ENCODE results near the gene KCNH4.
A peak's percentile ranks its signal among the peaks of the same experiment; 100 is the strongest.
"Not testable (repeated sequence)": the region's sequence is repeated elsewhere in the genome, so short reads cannot be mapped to it uniquely, and the experiment has no call there.

KCNH4 gene

DNA sequence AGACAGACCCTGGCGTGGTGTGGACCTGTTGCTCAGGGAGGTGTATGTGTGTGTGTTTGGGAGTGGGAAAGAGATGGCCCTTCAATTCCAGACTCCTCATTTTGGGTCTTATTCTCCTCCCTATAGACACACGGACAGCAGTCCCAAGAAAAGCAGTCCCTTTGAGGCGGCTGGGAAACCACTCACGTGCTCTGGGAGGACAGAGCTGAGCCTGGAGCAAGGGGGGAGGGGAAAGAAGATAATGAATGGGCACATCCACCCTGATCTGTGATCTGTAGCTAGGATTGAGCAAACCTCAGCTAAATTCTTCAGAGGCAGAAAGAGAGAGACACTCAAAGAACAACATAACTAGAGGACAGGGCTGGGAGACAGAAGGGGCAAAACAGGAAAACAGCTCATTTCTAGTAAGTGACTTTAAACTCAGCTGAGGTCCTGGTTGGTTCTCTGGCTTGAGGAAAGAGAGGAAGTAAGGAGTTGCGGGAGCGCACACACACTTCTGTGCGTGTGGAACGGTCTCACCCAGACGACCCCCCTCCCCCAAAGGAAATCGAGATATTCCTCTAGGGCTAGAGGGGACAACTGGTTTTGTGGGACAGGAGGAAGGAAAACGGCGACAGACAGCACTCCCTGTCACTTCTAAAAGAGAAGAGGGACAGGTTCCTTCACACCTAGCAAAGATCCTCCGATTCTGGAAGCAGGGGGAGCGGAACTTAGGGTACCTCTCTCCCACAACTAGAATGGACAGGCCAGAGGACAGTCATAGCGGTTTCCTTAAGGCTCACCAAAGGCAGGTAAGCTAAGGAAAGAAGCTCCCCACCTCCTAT lies 26.8 kb downstream of the KCNH4 start:
- peak; percentile 33 for DNase-seq
- in situ Hi-C loops (cut with HindIII; ENCODE audit: low pct_ligation_motif_present, low pct_unique_long_range_greater_than_20kb, low sequenced_read_pairs): no loop called here

DNA sequence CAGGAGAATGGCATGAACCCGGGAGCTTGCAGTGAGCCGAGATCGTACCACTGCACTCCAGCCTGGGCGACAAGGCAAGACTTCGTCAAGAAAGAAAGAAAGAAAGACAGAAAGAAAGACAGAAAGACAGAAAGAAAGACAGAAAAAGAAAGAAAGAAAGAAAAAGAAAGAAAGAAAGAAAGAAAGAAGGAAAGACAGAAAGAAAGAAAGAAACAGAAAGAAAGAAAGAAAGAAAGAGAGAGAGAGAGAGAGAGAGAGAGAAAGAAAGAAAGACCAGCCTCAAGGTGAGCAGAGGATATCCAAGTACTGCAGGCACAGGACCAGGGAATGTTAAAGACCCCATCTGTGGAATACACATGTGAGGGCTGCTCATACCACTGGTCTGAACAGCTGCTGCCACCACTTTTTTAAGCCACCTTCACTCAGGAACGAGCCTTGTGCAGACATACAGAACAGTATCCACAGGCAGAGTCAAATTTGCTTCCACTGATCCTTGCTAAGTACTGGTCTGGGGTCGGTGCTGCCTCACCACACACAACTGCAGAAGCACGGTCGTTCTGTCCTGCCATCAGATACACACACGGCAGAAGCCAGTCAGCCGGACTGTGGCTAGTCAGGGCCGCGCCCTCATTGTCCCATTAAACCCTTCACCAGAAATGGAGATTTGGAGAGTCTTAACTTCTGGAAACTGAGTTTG lies 33.9 kb downstream of the KCNH4 start:
- DNase-seq: no peak
- in situ Hi-C loops (cut with HindIII; ENCODE audit: low pct_ligation_motif_present, low pct_unique_long_range_greater_than_20kb, low sequenced_read_pairs): no loop called here

DNA sequence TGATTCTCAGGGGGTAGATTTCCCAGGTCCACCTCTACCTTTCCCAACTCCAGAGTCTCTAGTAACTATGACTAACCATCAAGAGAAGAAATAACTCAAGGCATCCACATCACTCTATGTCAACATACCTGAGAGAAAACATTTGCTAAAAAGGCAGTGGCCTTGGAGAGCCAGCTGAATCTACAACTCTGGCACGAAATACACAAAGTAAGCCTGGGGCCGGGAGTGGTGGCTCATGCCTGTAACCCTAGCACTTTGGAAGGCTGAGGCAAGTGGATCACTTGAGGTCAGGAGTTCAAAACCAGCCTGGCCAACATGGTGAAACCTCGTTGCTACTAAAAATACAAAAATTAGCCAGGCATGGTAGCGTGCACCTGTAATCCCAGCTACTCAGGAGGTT lies 37.8 kb downstream of the KCNH4 start:
- DNase-seq; in situ Hi-C loops (cut with HindIII; ENCODE audit: low pct_ligation_motif_present, low pct_unique_long_range_greater_than_20kb, low sequenced_read_pairs): not testable (repeated sequence)

DNA sequence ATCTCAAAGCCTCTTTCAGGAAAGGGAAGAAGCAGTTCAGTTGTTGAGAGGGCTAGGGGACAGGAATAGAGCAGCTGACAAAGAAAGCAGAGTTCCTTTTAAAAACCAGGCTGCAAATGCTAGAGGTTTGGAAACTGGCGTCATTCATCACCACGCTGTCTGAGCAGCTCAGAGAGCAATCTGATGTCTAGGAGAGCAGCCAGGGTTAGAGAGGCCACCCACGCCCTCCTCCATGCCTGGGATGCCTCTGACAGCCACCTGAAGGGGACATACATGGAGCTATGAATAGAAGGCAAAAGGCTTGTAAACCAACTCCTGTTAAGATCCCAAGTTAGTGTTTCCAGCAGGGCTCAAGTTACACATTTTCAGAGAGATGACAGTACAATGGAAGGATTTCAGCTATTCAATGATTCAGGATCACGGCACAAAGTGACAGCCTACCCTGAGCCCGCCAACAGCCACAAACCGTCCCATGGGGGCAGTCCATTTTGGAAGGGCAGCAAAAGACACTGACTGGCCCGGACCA lies 38.5 kb downstream of the KCNH4 start:
- peak; percentile 48 for DNase-seq
- in situ Hi-C loops (cut with HindIII; ENCODE audit: low pct_ligation_motif_present, low pct_unique_long_range_greater_than_20kb, low sequenced_read_pairs): no loop called here

DNA sequence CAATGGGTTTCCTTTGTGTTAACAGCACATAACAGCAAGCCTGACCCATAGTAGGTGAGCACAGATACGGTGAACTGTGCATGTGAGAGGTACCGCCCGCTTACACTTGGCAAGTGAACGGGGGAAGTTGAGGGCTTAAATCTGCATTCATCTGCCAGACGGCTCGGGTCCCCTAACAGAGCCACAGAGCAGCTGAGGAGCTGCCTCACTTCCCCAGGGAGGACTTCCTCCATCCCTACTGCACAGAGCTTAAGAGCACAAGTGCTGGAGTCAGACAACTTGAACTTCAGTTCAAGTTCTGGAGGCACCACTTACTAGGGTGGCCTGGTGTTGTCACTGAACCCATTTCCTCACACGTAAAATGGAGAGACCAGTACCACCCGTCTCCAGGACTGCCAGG lies 39.6 kb downstream of the KCNH4 start:
- in situ Hi-C loops (cut with HindIII; ENCODE audit: low pct_ligation_motif_present, low pct_unique_long_range_greater_than_20kb, low sequenced_read_pairs): no loop called here

DNA sequence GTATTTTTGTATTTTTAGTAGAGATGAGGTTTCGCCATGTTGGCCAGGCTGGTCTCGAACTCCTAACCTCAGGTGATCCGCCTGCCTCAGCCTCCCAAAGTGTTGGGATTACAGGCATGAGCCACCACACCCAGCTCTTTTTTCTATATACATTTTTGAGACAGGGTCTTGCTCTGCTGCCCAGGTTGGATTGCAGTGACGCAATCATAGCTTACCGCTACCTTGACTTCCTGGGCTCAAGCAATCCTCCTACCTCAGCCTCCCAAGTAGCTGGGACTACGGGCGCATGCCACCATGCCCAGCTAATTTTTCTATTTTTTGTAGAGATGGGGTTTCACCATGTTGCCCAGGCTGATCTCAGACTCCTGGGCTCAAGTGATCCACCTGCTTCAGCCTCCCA lies 40.3 kb downstream of the KCNH4 start:
- DNase-seq; in situ Hi-C loops (cut with HindIII; ENCODE audit: low pct_ligation_motif_present, low pct_unique_long_range_greater_than_20kb, low sequenced_read_pairs): not testable (repeated sequence)

More for the DNA sequence above, 39.6 kb downstream of the KCNH4 start:
- DNase-seq: no peak

DNA sequence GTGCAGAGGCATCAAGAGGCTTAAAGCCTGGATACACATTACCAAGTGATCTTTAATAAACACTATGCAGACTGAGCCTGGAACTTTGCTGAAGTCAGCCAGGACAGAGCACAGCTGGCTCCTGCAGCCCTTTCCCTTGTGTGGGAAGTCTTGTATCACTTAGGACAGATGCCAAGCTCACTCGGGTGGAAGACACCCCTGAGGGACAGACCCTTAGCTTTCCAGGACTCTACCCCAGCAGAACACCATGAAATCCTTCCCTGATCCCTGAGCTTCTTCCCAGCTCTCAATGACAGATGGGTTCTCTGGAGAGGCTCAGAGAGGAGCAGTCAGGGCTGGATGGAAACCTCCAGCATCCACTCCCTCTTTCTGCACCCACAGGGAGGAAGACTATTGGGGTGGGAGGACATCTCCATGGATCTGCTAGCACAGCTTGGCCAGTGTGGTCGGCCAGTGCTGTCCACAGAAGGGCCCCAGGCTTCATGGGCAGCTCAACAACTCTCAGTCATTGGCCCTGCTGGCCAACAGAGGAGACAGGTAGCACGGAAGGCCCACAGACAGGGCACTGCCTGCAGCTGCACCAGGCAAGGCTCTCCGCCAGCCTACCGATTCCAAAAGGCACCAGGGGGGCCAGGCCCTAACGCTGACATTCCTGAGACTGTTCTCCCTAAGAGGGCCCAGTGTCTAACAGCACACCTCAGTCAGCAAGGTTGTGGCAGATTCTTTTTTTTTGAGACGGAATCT lies 42.0 kb downstream of the KCNH4 start:
- in situ Hi-C loops (cut with HindIII; ENCODE audit: low pct_ligation_motif_present, low pct_unique_long_range_greater_than_20kb, low sequenced_read_pairs): no loop called here
- no peak for DNase-seq

DNA sequence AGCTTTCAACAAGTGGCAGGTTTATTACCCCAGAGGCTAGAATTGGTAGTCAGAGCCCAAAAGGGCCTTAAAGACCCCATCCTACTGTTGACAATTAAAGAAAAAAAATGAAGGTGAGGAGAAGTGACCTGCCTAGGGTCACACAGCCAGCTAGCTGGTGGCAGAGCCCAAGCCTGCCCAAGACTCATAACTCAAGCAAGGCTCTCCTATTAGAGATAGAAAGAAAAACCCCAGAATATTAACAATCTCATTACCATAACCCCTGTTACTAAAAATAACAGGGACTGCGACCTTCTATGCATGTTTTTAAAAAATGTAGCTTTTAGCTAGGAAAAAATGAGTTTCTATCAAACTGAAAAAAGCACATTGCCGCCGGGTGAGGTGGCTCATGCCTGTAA lies 44.3 kb downstream of the KCNH4 start:
- DNase-seq: no peak
- in situ Hi-C loops (cut with HindIII; ENCODE audit: low pct_ligation_motif_present, low pct_unique_long_range_greater_than_20kb, low sequenced_read_pairs): no loop called here

DNA sequence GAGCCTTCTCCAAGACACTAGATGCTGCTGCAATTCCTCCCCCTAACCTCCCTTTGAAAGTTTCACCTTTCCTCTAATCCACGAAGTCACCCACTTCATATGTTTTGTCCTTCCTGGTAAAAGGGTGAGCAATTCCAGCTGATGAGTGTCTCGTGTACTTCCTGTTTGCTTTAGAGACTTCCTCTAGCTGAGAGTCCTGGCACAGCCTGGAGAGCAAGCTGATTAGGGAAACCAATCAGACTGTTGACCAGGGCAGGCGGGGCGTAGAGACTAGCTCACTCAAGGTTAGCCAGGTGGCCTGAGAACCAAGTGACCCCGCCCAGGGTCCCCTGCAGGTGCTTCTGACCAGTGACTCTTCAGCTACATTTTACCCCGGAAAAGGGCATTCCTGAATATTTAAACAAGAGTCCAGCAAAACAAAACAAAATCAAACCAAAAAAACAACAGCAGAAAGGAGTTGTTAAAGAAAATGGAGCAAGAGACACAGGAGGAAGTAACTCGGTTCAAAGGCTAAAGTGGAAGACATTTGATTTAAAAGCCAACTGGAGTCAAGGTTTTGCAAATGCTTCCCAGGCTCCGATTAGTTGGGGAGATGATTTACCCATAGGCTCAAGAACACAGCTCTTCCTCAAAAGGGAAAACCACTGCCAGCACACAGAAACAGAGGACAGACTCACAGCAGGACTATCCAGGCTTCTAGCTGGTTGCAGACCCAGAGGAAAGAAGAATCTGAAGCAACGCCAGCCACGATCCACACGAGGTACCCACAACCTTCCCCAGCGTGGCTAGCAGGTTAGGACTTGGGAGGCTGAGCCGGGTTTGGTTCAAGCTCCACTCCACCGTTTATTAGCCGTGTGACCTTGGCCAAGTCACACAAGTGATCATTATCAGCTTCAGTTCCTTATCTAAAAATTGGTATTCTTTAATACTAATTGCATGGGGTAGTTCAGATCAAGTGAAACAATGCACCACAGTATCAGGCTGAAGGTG lies 45.0 kb downstream of the KCNH4 start:
- peak; percentile 72 for DNase-seq
- in situ Hi-C loops (cut with HindIII; ENCODE audit: low pct_ligation_motif_present, low pct_unique_long_range_greater_than_20kb, low sequenced_read_pairs): no loop called here

DNA sequence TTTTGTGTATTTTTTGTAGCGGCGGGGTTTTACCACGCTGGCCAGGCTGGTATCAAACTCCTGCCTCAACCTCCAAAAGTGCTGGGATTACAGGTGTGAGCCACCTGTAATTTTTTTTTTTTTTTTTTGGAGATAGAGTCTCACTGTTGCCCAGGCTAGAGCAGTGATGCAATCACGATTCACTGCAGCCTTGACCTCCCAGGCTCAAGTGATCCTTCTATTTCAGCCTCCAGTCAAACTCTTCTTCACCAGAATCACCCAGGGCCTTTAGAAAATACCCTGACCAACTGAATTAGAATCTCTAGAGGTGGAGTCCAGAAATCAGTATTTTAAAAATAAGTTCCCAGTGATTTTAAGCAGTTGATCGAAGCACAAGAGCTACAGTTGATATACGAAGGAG lies 45.8 kb downstream of the KCNH4 start:
- DNase-seq: no peak
- in situ Hi-C loops (cut with HindIII; ENCODE audit: low pct_ligation_motif_present, low pct_unique_long_range_greater_than_20kb, low sequenced_read_pairs): no loop called here

DNA sequence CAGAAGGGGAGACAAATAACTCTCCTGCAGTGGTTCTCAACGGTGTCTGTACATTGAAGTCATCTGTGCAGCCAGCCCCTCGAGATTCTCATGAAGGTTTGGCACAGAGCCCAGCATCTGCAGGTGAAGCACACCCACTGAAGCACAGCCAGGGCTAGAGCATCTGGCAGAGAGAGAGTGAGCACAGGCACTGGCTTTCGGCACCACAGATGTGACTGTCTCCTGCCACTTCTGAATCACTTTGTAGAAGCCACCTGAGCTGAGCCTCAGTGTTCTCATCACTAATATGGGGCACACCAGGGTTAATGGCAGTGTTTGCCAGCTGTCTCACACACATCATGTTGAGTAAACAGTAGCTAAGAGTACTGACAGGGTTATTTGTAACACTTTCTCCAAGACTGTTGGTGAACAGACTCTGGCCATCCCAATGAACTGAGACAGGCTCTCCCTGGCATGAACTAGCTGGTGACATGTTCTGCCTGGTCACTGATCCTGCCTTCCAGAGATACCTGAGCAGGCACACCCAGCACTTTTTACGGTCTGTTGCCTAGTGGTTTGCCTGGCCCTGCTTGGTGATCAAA lies 47.4 kb downstream of the KCNH4 start:
- DNase-seq: peak; percentile 31
- in situ Hi-C loops (cut with HindIII; ENCODE audit: low pct_ligation_motif_present, low pct_unique_long_range_greater_than_20kb, low sequenced_read_pairs): no loop called here

DNA sequence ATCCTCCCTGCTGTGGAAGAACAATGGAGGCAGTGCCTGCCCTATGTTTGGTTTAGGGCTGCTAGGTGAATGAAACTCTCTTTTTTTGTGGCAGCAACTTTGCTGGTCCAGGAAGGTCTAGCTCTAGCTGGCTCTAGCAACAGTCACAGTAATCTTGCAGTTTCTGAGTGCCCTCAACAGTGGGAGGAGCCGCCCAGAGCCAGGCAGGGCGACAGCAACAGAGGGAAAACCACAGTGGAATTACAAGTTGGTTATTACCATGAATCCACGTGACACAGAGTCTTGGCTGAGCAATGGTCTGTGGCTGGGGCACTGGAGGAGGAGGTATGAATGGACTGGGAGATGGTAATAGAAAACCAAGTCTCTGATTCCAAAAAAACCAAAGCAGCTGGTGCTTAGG lies 48.0 kb downstream of the KCNH4 start:
- in situ Hi-C loops (cut with HindIII; ENCODE audit: low pct_ligation_motif_present, low pct_unique_long_range_greater_than_20kb, low sequenced_read_pairs): no loop called here
- DNase-seq: peak; percentile 91

DNA sequence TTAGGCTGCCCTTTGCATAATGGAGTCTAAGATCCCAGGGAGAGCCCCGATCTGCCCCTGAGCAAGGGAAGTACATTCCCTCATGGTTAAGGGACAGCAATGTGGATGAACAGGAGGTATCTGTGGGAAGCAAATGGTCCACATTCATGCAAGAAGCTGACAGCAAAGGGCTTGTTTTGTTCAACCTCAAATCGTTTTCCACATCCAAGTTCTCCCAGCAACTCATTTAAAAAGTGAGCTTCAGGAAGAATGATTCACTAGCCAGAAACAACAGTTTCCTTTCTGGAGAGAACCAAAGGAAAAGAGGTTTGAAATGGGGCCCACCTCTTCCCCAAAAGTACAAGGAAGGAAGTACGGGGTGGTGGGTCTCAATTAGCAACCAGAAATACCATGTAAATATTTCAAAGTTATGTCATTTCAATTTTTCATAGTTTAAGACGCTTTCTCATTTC lies 48.9 kb downstream of the KCNH4 start:
- in situ Hi-C loops (cut with HindIII; ENCODE audit: low pct_ligation_motif_present, low pct_unique_long_range_greater_than_20kb, low sequenced_read_pairs): no loop called here
- DNase-seq: no peak

DNA sequence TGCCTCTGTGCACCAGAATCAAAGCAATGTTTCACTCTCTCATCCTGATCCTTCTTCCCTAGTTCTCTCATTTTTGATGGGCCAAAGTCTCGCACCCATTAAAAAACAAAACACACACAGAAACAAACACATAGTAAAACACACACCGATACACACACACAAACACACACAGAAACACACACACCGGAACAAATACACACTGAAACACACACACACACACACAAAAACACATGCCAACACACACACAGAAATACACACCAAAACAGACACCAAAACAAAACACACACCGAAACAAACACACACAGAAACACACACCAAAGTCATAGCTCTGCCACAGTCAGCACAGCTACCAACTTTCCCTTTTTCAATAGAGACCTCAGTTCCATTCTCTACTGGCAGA lies 49.7 kb downstream of the KCNH4 start:
- in situ Hi-C loops (cut with HindIII; ENCODE audit: low pct_ligation_motif_present, low pct_unique_long_range_greater_than_20kb, low sequenced_read_pairs): no loop called here
- DNase-seq: no peak

DNA sequence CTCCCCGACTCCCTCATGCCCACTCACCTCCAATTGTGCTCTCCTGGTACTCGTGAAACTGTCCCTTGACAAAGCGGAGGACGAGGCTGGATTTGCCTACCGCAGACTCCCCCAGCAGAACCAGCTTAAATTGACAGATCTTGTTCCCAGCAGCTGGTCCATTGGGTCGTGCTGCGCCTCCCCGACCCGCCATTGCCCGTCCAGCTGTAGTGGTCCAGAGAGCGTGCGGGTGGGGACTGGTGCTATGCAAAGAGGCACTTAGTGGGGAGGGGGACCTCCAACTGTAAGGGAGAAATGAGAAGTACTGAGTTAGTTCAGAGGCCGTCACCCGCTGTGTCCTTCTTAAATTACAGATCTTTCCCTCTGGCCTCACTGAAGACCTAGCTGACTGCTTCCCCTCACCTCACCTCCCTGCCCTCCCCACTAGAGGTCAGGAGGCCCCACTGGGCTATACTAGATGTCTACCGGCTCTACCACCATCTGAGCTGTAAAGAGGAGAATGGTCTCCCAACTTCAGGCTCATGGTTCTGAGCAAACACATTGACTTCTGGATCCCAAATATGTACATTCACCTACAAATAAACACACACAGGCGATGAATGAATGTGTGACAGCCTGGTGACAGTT lies 50.5 kb downstream of the KCNH4 start:
- no peak for DNase-seq
- in situ Hi-C loops (cut with HindIII; ENCODE audit: low pct_ligation_motif_present, low pct_unique_long_range_greater_than_20kb, low sequenced_read_pairs): no loop called here

DNA sequence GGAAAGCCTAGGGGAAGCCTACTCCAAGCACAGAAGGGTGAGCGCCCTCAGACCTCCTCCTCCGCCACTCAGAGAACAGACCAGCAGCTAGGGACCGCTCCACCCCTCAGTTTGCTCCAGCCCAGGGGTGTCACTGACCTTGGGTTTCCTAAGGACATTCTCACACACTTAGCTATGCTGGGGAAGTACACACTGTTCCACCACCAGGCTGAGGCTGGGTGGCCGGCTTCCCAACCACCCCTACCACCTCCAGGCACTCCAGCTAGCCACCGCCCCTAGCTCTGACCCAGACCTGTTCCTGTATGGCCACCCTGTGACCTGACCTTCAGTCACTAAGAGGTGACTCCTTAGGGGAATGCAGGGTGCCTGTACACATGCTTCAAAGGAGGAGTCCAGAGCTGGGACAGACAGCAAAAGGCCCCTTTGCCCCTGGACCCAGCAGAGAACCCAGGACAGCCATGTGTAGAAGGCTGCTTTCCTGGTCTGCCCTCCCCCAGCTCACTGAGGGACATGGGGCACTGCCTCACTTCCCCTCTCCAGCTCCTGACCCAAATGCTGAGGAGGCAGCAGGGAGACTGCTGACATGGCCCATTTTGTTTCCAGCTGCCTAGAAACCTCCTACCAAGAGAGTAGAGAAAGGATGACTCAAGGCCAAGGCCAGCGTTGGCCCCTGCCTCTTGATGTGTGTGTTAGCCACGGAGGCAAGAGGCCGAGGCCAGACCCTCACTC lies 51.7 kb downstream of the KCNH4 start:
- in situ Hi-C loops (cut with HindIII; ENCODE audit: low pct_ligation_motif_present, low pct_unique_long_range_greater_than_20kb, low sequenced_read_pairs): no loop called here
- no peak for DNase-seq

DNA sequence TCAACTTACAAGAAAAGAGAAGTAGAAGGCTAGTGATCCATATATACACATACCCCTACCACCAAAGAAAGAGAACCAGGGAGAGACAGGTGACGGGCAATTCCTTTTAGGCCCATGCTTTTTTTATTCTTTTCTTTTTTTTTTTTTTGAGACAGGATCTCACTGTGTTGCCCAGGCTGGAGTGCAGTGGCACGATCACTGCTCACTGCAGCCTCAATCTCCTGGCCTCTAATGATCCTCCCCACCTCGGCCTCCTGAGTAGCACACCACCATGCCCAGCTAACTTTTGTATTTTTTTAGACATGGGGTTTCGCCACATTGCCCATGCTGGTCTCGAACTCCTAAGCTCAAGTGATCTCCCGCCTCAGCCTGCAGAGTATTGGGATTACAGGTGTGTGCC lies 53.5 kb downstream of the KCNH4 start:
- in situ Hi-C loops (cut with HindIII; ENCODE audit: low pct_ligation_motif_present, low pct_unique_long_range_greater_than_20kb, low sequenced_read_pairs): no loop called here
- DNase-seq: no peak

Data from ACHN (cell line).